Calu3 (cell line): ENCODE data around the gene SYCE1L. TPM values are rescaled to one million over a fixed set of nuclear protein-coding genes. Genes with fewer than 3 reads are reported as not detected.

Source experiments
- BruUV-seq: library from RNA; stranded (reverse); fragments of 400-500 nt; replicated peaks from 2 replicates; lab custom pipeline; 2021; lab: Mats Ljungman, UMichigan
- CTCF ChIA-PET: fragments of 300-600 bp; sonication (Branson Sonifier 250); formaldehyde crosslinking; loops from one replicate; lab custom pipeline; 2022; ENCODE audit warnings: antibody characterized with exemption; lab: Charles Lee
- DNase-seq: peaks from one replicate; pipeline ENCODE4 v3.0.0; 2022
- H3K27ac Mint-ChIP-seq: one replicate; pipeline ENCODE4 v1.8.0; 2022; ENCODE audit warnings: mixed read lengths; ENCODE audit not compliant: unreplicated experiment
- H3K27me3 Mint-ChIP-seq: one replicate; pipeline ENCODE4 v1.8.0; 2022; ENCODE audit warnings: mixed read lengths; ENCODE audit not compliant: unreplicated experiment
- H3K36me3 Mint-ChIP-seq: one replicate; pipeline ENCODE4 v1.8.0; 2022; ENCODE audit warnings: mild to moderate bottlenecking, moderate library complexity, mixed read lengths; ENCODE audit not compliant: insufficient read depth, unreplicated experiment
- H3K4me1 Mint-ChIP-seq: one replicate; pipeline ENCODE4 v1.8.0; 2022; ENCODE audit warnings: mild to moderate bottlenecking, low read depth, mixed read lengths; ENCODE audit not compliant: unreplicated experiment
- H3K4me3 Mint-ChIP-seq: one replicate; pipeline ENCODE4 v1.8.0; 2022; ENCODE audit warnings: mild to moderate bottlenecking, low read depth, moderate library complexity, mixed read lengths; ENCODE audit not compliant: unreplicated experiment
- H3K9me3 Mint-ChIP-seq: one replicate; pipeline ENCODE4 v1.8.0; 2022; ENCODE audit warnings: low read depth, mixed read lengths; ENCODE audit not compliant: unreplicated experiment
- intact Hi-C: fragments of 100-400 bp; cut with micrococcal nuclease; formaldehyde crosslinking; loops from one replicate; pipeline ENCODE4 v1.10.0; 2022; ENCODE audit not compliant: unreplicated experiment
- total RNA-seq: library from RNA; stranded (reverse); gene quantifications from 2 replicates; pipeline ENCODE4 v1.2.3, GENCODE V29; 2022
- TF ChIP-seq, protein P1 (sequence below): fragments of 200-600 bp; IDR thresholded peaks from one replicate; pipeline ENCODE4 v1.8.0; 2022; ENCODE audit warnings: antibody characterized with exemption; ENCODE audit not compliant: unreplicated experiment

Gene SYCE1L
- total RNA-seq, 1 experiment from 2014 or later = 6.2 TPM

DNA sequence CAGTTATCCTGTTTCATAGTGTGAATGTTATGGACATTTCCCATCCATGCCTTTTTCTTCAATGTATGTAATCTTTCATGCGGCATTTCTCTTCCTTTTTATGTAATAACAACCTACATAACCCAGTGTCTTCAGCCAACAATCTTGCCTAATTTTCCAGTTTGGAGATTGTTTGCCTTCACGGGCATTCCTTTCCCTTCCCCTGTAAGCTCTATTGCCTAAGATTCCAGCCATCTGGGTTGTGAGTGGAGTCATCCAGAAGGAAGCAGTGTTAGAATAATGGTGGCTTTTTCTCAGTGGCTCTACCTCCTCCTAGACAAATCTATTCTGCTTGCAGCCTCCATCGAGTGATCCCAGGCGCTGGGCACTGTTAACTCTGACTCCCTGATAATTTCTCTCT, 22.3 kb downstream of the SYCE1L start:
- CTCF ChIA-PET = no interaction called here
- intact Hi-C loops = no loop called here
- H3K27me3 Mint-ChIP-seq = no peaks in the 10 kb centered on the region
- DNase-seq = no peak
- H3K9me3 Mint-ChIP-seq = no peaks in the 10 kb centered on the region
- H3K36me3 Mint-ChIP-seq = no peaks in the 10 kb centered on the region
- no peak overlapping the region for H3K27ac Mint-ChIP-seq
- no TSS peak for BruUV-seq
- H3K4me3 Mint-ChIP-seq = no peak overlapping the region
- TF ChIP-seq, protein P1, sequence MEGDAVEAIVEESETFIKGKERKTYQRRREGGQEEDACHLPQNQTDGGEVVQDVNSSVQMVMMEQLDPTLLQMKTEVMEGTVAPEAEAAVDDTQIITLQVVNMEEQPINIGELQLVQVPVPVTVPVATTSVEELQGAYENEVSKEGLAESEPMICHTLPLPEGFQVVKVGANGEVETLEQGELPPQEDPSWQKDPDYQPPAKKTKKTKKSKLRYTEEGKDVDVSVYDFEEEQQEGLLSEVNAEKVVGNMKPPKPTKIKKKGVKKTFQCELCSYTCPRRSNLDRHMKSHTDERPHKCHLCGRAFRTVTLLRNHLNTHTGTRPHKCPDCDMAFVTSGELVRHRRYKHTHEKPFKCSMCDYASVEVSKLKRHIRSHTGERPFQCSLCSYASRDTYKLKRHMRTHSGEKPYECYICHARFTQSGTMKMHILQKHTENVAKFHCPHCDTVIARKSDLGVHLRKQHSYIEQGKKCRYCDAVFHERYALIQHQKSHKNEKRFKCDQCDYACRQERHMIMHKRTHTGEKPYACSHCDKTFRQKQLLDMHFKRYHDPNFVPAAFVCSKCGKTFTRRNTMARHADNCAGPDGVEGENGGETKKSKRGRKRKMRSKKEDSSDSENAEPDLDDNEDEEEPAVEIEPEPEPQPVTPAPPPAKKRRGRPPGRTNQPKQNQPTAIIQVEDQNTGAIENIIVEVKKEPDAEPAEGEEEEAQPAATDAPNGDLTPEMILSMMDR = no peak
- H3K4me1 Mint-ChIP-seq = peaks cover 11% of the 10 kb centered on the region

DNA sequence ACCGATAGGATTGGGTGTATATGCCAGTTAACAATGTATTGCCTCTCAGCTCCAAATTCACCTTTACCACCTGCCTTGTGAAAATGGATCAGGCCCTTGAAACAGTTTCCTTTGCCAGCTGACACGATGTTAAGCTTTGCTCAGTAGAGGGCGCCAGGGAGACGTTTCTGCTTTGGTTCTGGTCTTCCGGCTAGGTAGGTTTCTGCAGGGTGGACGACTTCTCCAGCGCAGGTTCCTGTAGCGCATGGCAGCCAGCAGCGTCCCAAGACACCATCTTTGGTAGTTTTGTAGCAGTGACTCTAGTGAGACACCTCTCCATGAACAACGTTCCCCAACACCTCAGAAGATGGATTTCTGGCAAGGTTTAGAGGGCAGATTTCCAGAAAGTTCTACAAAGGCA, 24.0 kb downstream of the SYCE1L start:
- CTCF ChIA-PET = no interaction called here
- no peaks in the 10 kb centered on the region for H3K9me3 Mint-ChIP-seq
- H3K27me3 Mint-ChIP-seq = peaks cover 3% of the 10 kb centered on the region
- no peak overlapping the region for H3K4me3 Mint-ChIP-seq
- TF ChIP-seq, protein P1 = peak; percentile 47
- BruUV-seq = no TSS peak
- intact Hi-C loops = no loop called here
- DNase-seq = no peak
- peaks cover 18% of the 10 kb centered on the region for H3K4me1 Mint-ChIP-seq
- H3K27ac Mint-ChIP-seq = no peak overlapping the region
- no peaks in the 10 kb centered on the region for H3K36me3 Mint-ChIP-seq

DNA sequence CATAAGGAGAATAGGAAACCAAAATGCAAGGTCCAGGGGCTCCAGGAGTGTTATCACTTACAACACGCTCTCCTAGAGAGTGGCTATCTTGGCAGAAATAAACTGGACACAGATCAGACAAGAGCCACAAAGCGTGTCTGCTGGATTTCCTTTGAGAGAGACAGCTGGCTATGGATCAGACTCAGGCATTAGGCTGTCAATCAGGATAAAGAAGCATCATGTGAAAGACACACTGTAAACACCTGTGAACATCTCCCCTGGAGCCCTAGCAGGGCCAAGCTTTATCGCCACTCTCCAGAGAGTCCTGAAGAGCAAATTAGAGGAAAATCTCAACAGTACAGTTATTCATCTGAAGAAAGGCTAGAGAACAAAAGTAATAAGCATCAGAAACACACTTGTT, 26.0 kb downstream of the SYCE1L start:
- CTCF ChIA-PET = no interaction called here
- DNase-seq = no peak
- Mint-ChIP-seq H3K36me3 (no peaks in the 10 kb centered on the region), H3K9me3 (no peaks in the 10 kb centered on the region), H3K27ac (no peak overlapping the region), H3K4me1 (peaks cover 7% of the 10 kb centered on the region), H3K4me3 (no peak overlapping the region), H3K27me3 (peaks cover 8% of the 10 kb centered on the region)
- BruUV-seq = no TSS peak
- intact Hi-C loops = no loop called here
- TF ChIP-seq, protein P1 = no peak

DNA sequence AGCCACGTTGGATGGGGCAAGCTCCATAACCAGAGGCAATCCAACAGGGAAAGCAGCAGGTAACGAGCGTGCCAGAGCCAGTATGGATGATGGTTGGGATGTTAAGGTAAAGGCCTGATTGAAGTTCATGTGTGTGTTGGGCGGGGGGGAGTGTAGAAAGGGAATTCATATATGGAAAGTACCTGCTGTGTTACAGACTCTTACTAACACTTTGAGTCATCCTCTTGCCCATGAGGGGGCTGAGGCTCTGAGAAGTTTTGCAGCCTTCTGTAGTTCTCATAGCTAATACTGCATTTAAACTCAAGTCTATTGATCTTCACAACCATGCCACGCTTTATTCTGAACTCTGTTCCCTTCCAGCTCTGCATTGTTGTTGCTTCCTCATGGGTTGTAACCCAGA, 28.5 kb downstream of the SYCE1L start:
- Mint-ChIP-seq H3K27ac (no peak overlapping the region), H3K9me3 (no peaks in the 10 kb centered on the region), H3K27me3 (peaks cover 8% of the 10 kb centered on the region), H3K4me1 (peaks cover 7% of the 10 kb centered on the region), H3K36me3 (no peaks in the 10 kb centered on the region), H3K4me3 (no peak overlapping the region)
- intact Hi-C loops = no loop called here
- no TSS peak for BruUV-seq
- TF ChIP-seq, protein P1 = no peak
- CTCF ChIA-PET = interaction anchor here (0.5 kb wide), 1 partner anchor 173 kb away, joined by 6 read pairs; no protein-coding TSS in a partner anchor
- DNase-seq = no peak
